GM12878 (cell line): ENCODE measurements around the gene ANKRD44. TPM values are rescaled to one million over a fixed set of nuclear protein-coding genes. Genes with fewer than 3 reads are reported as not detected.

Experiments used
- ATAC-seq: fragments of 200-7000 bp; cut with Tn5 transposase; 3 replicates; pipeline ENCODE4 v1.9.1; 2020; ENCODE audit warnings: mild to moderate bottlenecking, moderate library complexity
- BruUV-seq: library from RNA; stranded (reverse); fragments of 400-500 nt; replicated peaks from 2 replicates; lab custom pipeline; 2021; lab: Mats Ljungman, UMichigan
- CTCF ChIA-PET: fragments of 300-600 bp; sonication (Branson Sonifier 250); formaldehyde crosslinking; extraction: SDS; loops from one replicate; lab custom pipeline; 2021; ENCODE audit warnings: inconsistent platforms; lab: Yijun Ruan, JAX
- POLR2A ChIA-PET: fragments of 350-600 bp; formaldehyde crosslinking; extraction: SDS; loops from one replicate; lab custom pipeline; 2021; ENCODE audit warnings: inconsistent platforms; lab: Charles Lee
- RAD21 ChIA-PET: fragments of 300-600 bp; sonication (Branson Sonifier 250); formaldehyde crosslinking; loops from one replicate; lab custom pipeline; 2023; ENCODE audit warnings: antibody characterized with exemption; ENCODE audit not compliant: unreplicated experiment; lab: Charles Lee
- SMC1A ChIA-PET: fragments of 300-600 bp; sonication (Branson Sonifier 250); formaldehyde crosslinking; loops from one replicate; lab custom pipeline; 2023; ENCODE audit not compliant: unreplicated experiment, uncharacterized antibody; lab: Charles Lee
- DNase-seq: peaks from one replicate; pipeline ENCODE4 v3.0.0-alpha.2; 2011; ENCODE audit warnings: low read depth, low spot score
- FAIRE-seq: peaks from 3 replicates; lab custom pipeline; 2011; peaks lifted over from hg19 to GRCh38; lab: Jason Lieb, UNC
- H2AFZ ChIP-seq: 2 replicates; pipeline ENCODE4 v1.6.0; 2011; ENCODE audit warnings: low read depth, low read length, control low read depth; ENCODE audit not compliant: control insufficient read depth
- H3K27ac ChIP-seq: 2 replicates; pipeline ENCODE4 v1.5.1; 2011; ENCODE audit warnings: control low read depth; ENCODE audit not compliant: control insufficient read depth, insufficient read depth
- H3K27me3 ChIP-seq, 2 experiments: replicated peaks in 1 of 2; 2 replicates each; pipeline versions ENCODE4 v1.6.0 to v1.6.1; 2011; ENCODE audit warnings: low read length in 1 of 2; ENCODE audit not compliant: control insufficient read depth in 2 of 2, insufficient read depth in 2 of 2
- H3K36me3 ChIP-seq, 2 experiments: 2 replicates each; pipeline ENCODE4 v1.5.1; 2011; ENCODE audit warnings: low read length in 1 of 2; ENCODE audit not compliant: control insufficient read depth in 2 of 2, insufficient read depth in 2 of 2
- H3K4me1 ChIP-seq: 2 replicates; pipeline ENCODE4 v1.6.1; 2011; ENCODE audit warnings: mild to moderate bottlenecking, low read length, moderate library complexity, mixed read lengths; ENCODE audit not compliant: control insufficient read depth, insufficient read depth
- H3K4me2 ChIP-seq: 2 replicates; pipeline ENCODE4 v1.6.0; 2011; ENCODE audit warnings: control low read depth; ENCODE audit not compliant: control insufficient read depth, insufficient read depth
- H3K4me3 ChIP-seq: fragments of 200-600 bp; sonication (generic); 2 replicates; pipeline ENCODE4 v1.5.1; 2016
- H3K79me2 ChIP-seq: 2 replicates; pipeline ENCODE4 v1.6.0; 2011; ENCODE audit warnings: low read length; ENCODE audit not compliant: control insufficient read depth, insufficient read depth
- H3K9ac ChIP-seq: 2 replicates; pipeline ENCODE4 v1.8.0; 2011; ENCODE audit warnings: low read length, control low read depth, mixed read lengths; ENCODE audit not compliant: control insufficient read depth, insufficient read depth
- H3K9me3 ChIP-seq: replicated peaks from 3 replicates; pipeline ENCODE4 v1.5.1; 2011; ENCODE audit warnings: mild to moderate bottlenecking, low read length; ENCODE audit not compliant: control insufficient read depth, insufficient read depth
- H4K20me1 ChIP-seq: 2 replicates; pipeline ENCODE4 v1.6.0; 2011; ENCODE audit not compliant: control insufficient read depth, insufficient read depth
- BACH1 ChIP-seq: fragments of 450-650 bp; IDR thresholded peaks from 2 replicates; pipeline ENCODE4 v1.6.1; 2017; ENCODE audit warnings: mild to moderate bottlenecking, borderline replicate concordance
- NR2C2 ChIP-seq: IDR thresholded peaks from 2 replicates; pipeline ENCODE4 v1.6.1; 2011; ENCODE audit warnings: borderline replicate concordance, low read depth; ENCODE audit not compliant: control insufficient read depth, insufficient read length
- RUNX3 ChIP-seq: IDR thresholded peaks from 2 replicates; pipeline ENCODE4 v1.6.1; 2012; ENCODE audit warnings: low read length, inconsistent platforms
- WRNIP1 ChIP-seq: IDR thresholded peaks from 2 replicates; pipeline ENCODE4 v1.6.1; 2011; ENCODE audit warnings: low read depth, low read length, improper control_type of control experiment, borderline replicate concordance
- WGBS: methylation state at CpG from one replicate; pipeline ENCODE4 v1.1.6; 2016; ENCODE audit warnings: low lambda C conversion rate; ENCODE audit not compliant: insufficient replicate concordance, insufficient coverage; ENCODE audit errors: missing lambda C conversion rate; 5-methylcytosine and 5-hydroxymethylcytosine counted together
- in situ Hi-C: fragments of 300-500 bp; cut with MboI; formaldehyde crosslinking; loops from 9 replicates; pipeline ENCODE4 v1.14.3; 2018; ENCODE audit warnings: mixed read lengths
- intact Hi-C: fragments of 100-400 bp; cut with micrococcal nuclease; formaldehyde crosslinking; loops from one replicate; pipeline ENCODE4 v1.14.2; 2022; ENCODE audit not compliant: unreplicated experiment
- polyA plus RNA-seq, 11 experiments: library from polyadenylated mRNA; depleted of rRNA in 4 of 11; unstranded in 6 of 11; stranded (reverse) in 5 of 11; fragments of >200 nt; fragmentation: Nextera tagmentation in 4 of 11; fragmentation: Illumina TruSeq in 1 of 11; extraction: Ambion mirVana in 4 of 11; extraction: Trizol in 1 of 11; gene quantifications; 1 replicate in 1 of 11; 2 replicates in 10 of 11; pipeline versions ENCODE4 v1.2.1 to v1.2.3, GENCODE V29; 2011 to 2016; ENCODE audit warnings: inconsistent platforms in 2 of 11, missing spikeins in 2 of 11, low read depth in 1 of 11
- total RNA-seq, 4 experiments: library from RNA; depleted of rRNA in 3 of 4; stranded (reverse); fragments of >200 nt in 3 of 4; fragmentation: Illumina TruSeq in 1 of 4; extraction: Trizol in 1 of 4; gene quantifications; 2 replicates each; pipeline versions ENCODE4 v1.2.1 to v1.2.3, GENCODE V29; 2013 to 2021
- TF ChIP-seq, protein P1 (sequence below): fragments of 450-650 bp; IDR thresholded peaks from 2 replicates; pipeline ENCODE4 v1.6.1; 2018; ENCODE audit warnings: mild to moderate bottlenecking, low read depth, moderate library complexity; ENCODE audit not compliant: partially characterized antibody
- TF ChIP-seq, protein P2 (sequence below): IDR thresholded peaks from 2 replicates; pipeline ENCODE4 v1.6.1; 2012; ENCODE audit warnings: improper control_type of control experiment, low read depth, low read length; ENCODE audit not compliant: insufficient replicate concordance
- TF ChIP-seq, protein P3 (sequence below): IDR thresholded peaks from 2 replicates; pipeline ENCODE4 v1.6.1; 2011; ENCODE audit warnings: low read depth, mild to moderate bottlenecking, low read length, moderate library complexity, borderline replicate concordance; ENCODE audit errors: extremely low read depth
- TF ChIP-seq, protein P4 (sequence below), 3 experiments: IDR thresholded peaks in 2 of 3; conservative IDR thresholded peaks in 1 of 3; 2 replicates each; pipeline ENCODE4 v1.5.1; 2011; ENCODE audit warnings: low read depth in 3 of 3, low read length in 3 of 3, mild to moderate bottlenecking in 3 of 3, control low read depth in 2 of 3, moderate library complexity in 2 of 3, inconsistent platforms in 1 of 3, mixed read lengths in 1 of 3; ENCODE audit not compliant: control insufficient read depth in 2 of 3, insufficient read depth in 1 of 3; ENCODE audit errors: extremely low read depth in 1 of 3

ANKRD44 gene
- total and polyA plus RNA-seq, 10 of the 15 experiments (the other 5 are each of a cell fraction or from before 2014, with no cell fraction given): 19.1 to 99.1 (median 59.6) TPM

DNA sequence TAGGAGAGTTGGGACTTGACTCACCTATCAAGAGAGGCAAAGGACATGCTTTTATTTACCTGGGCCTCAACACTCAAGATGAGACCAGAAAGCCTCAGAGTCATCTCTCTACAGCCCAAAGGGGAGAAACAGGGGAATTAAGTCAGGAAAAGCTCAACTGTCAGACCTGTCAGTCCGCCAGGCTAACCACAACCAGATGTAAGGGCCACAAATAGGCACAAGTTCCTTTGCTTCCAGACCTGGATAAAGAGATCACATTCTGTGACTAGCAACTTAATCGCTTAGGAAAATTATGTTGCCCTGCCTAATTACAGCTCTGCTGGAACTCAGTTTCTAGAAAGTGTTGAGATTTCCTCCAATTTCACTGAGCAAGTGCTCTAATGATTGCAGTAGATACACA lies 67.9 kb downstream of the ANKRD44 start:
- no peaks in the 10 kb centered on the region for H4K20me1 ChIP-seq
- H3K36me3 ChIP-seq: peaks cover 0 to 2% of the 10 kb centered on the region in 2 experiments; a peak in 3 of 4 replicates
- TF ChIP-seq, protein P1, sequence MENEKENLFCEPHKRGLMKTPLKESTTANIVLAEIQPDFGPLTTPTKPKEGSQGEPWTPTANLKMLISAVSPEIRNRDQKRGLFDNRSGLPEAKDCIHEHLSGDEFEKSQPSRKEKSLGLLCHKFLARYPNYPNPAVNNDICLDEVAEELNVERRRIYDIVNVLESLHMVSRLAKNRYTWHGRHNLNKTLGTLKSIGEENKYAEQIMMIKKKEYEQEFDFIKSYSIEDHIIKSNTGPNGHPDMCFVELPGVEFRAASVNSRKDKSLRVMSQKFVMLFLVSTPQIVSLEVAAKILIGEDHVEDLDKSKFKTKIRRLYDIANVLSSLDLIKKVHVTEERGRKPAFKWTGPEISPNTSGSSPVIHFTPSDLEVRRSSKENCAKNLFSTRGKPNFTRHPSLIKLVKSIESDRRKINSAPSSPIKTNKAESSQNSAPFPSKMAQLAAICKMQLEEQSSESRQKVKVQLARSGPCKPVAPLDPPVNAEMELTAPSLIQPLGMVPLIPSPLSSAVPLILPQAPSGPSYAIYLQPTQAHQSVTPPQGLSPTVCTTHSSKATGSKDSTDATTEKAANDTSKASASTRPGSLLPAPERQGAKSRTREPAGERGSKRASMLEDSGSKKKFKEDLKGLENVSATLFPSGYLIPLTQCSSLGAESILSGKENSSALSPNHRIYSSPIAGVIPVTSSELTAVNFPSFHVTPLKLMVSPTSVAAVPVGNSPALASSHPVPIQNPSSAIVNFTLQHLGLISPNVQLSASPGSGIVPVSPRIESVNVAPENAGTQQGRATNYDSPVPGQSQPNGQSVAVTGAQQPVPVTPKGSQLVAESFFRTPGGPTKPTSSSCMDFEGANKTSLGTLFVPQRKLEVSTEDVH: no peak
- TF ChIP-seq, protein P2, sequence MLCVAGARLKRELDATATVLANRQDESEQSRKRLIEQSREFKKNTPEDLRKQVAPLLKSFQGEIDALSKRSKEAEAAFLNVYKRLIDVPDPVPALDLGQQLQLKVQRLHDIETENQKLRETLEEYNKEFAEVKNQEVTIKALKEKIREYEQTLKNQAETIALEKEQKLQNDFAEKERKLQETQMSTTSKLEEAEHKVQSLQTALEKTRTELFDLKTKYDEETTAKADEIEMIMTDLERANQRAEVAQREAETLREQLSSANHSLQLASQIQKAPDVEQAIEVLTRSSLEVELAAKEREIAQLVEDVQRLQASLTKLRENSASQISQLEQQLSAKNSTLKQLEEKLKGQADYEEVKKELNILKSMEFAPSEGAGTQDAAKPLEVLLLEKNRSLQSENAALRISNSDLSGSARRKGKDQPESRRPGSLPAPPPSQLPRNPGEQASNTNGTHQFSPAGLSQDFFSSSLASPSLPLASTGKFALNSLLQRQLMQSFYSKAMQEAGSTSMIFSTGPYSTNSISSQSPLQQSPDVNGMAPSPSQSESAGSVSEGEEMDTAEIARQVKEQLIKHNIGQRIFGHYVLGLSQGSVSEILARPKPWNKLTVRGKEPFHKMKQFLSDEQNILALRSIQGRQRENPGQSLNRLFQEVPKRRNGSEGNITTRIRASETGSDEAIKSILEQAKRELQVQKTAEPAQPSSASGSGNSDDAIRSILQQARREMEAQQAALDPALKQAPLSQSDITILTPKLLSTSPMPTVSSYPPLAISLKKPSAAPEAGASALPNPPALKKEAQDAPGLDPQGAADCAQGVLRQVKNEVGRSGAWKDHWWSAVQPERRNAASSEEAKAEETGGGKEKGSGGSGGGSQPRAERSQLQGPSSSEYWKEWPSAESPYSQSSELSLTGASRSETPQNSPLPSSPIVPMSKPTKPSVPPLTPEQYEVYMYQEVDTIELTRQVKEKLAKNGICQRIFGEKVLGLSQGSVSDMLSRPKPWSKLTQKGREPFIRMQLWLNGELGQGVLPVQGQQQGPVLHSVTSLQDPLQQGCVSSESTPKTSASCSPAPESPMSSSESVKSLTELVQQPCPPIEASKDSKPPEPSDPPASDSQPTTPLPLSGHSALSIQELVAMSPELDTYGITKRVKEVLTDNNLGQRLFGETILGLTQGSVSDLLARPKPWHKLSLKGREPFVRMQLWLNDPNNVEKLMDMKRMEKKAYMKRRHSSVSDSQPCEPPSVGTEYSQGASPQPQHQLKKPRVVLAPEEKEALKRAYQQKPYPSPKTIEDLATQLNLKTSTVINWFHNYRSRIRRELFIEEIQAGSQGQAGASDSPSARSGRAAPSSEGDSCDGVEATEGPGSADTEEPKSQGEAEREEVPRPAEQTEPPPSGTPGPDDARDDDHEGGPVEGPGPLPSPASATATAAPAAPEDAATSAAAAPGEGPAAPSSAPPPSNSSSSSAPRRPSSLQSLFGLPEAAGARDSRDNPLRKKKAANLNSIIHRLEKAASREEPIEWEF: no peak
- no peak for TF ChIP-seq BACH1
- no peak for TF ChIP-seq NR2C2
- no peak for TF ChIP-seq RUNX3
- TF ChIP-seq, protein P3, sequence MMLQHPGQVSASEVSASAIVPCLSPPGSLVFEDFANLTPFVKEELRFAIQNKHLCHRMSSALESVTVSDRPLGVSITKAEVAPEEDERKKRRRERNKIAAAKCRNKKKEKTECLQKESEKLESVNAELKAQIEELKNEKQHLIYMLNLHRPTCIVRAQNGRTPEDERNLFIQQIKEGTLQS: no peak
- TF ChIP-seq, protein P4, sequence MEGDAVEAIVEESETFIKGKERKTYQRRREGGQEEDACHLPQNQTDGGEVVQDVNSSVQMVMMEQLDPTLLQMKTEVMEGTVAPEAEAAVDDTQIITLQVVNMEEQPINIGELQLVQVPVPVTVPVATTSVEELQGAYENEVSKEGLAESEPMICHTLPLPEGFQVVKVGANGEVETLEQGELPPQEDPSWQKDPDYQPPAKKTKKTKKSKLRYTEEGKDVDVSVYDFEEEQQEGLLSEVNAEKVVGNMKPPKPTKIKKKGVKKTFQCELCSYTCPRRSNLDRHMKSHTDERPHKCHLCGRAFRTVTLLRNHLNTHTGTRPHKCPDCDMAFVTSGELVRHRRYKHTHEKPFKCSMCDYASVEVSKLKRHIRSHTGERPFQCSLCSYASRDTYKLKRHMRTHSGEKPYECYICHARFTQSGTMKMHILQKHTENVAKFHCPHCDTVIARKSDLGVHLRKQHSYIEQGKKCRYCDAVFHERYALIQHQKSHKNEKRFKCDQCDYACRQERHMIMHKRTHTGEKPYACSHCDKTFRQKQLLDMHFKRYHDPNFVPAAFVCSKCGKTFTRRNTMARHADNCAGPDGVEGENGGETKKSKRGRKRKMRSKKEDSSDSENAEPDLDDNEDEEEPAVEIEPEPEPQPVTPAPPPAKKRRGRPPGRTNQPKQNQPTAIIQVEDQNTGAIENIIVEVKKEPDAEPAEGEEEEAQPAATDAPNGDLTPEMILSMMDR (IDR thresholded peaks at IDR 0.05 in 2 of 3, conservative IDR thresholded peaks at IDR 0.05 in 1 of 3; ENCODE audit: control insufficient read depth in 2 of 3, extremely low read depth in 1 of 3, insufficient read depth in 1 of 3, low read depth in 3 of 3, low read length in 3 of 3): no peak
- no peak for TF ChIP-seq WRNIP1
- H3K79me2 ChIP-seq: peaks cover 92% of the 10 kb centered on the region
- ATAC-seq (no peak), DNase-seq (no peak), FAIRE-seq (no peak)
- in situ Hi-C loops: no loop called here
- no peak overlapping the region for H3K4me2 ChIP-seq
- no peaks in the 10 kb centered on the region for H3K27me3 ChIP-seq
- BruUV-seq: no TSS peak
- H3K9me3 ChIP-seq: peaks cover 2% of the 10 kb centered on the region; the same call in 2 of the 3 replicates
- ChIA-PET RAD21 (interaction anchor here (0.7 to 6.2 kb wide), 8 partner anchors 12 to 129 kb away, joined by 3 to 58 read pairs (median 4); no protein-coding TSS in a partner anchor), POLR2A (interaction anchor here (0.7 to 1.6 kb wide), 6 partner anchors 9 to 66 kb away, joined by 3 to 5 read pairs (median 4); no protein-coding TSS in a partner anchor), CTCF (interaction anchor here (1.0 to 1.9 kb wide), 7 partner anchors 13 to 66 kb away, joined by 3 to 6 read pairs (median 5); no protein-coding TSS in a partner anchor), SMC1A (interaction anchor here (1.0 to 10.7 kb wide), 12 partner anchors 9 to 66 kb away, joined by 3 to 175 read pairs (median 8); no protein-coding TSS in a partner anchor)
- peak overlapping the region; percentile 1; the same call in 1 of the 2 replicates for H3K27ac ChIP-seq
- WGBS: 96% methylated on average over 2 of the region's 2 CpGs
- peaks cover 37% of the 10 kb centered on the region for H3K4me1 ChIP-seq
- no peak overlapping the region for H2AFZ ChIP-seq
- no peak overlapping the region for H3K4me3 ChIP-seq
- H3K9ac ChIP-seq: no peak overlapping the region
- intact Hi-C loops: no loop called here
